SJCRH30 (cell line): ENCODE results near the gene MEGF11. TPM values are rescaled to one million over a fixed set of nuclear protein-coding genes. Genes with fewer than 3 reads are reported as not detected.

Source experiments
- DNase-seq, 2 experiments: peaks; one replicate each; pipeline ENCODE4 v3.0.0-alpha.2; 2015 to 2020
- H3K27ac ChIP-seq: fragments of 250-450 bp; sonication (Bioruptor Pico); 2 replicates; pipeline ENCODE4 v1.5.1; 2020; ENCODE audit warnings: mild to moderate bottlenecking, moderate library complexity
- H3K27me3 ChIP-seq: fragments of 250-450 bp; sonication (Bioruptor Pico); 2 replicates; pipeline ENCODE4 v1.5.1; 2020; ENCODE audit warnings: mild to moderate bottlenecking, moderate library complexity
- H3K36me3 ChIP-seq: fragments of 250-450 bp; sonication (Bioruptor Pico); 2 replicates; pipeline ENCODE4 v1.5.1; 2020; ENCODE audit warnings: mild to moderate bottlenecking, moderate library complexity
- H3K4me1 ChIP-seq: fragments of 250-450 bp; sonication (Bioruptor Pico); 2 replicates; pipeline ENCODE4 v1.5.1; 2020; ENCODE audit warnings: mild to moderate bottlenecking, moderate library complexity
- H3K4me3 ChIP-seq: fragments of 250-450 bp; sonication (Bioruptor Pico); 2 replicates; pipeline ENCODE4 v1.5.1; 2020; ENCODE audit warnings: mild to moderate bottlenecking, moderate library complexity
- H3K9me3 ChIP-seq: fragments of 250-450 bp; sonication (Bioruptor Pico); replicated peaks from 2 replicates; pipeline ENCODE4 v1.5.1; 2020; ENCODE audit warnings: mild to moderate bottlenecking, moderate library complexity
- total RNA-seq: library from RNA; depleted of rRNA; stranded (reverse); fragments of >200 nt; shearing (Covaris generic); gene quantifications from 2 replicates; pipeline ENCODE4 v1.2.3, GENCODE V29; 2014

The MEGF11 gene
- total RNA-seq, 1 experiment from 2014 or later = 8.7 TPM

GRCh38 chr15:66108483-66109265, 144.9 kb downstream of the MEGF11 start:
- no peaks in the 10 kb centered on the region for H3K27me3 ChIP-seq
- H3K36me3 ChIP-seq = no peaks in the 10 kb centered on the region
- H3K9me3 ChIP-seq = no peaks in the 10 kb centered on the region
- H3K27ac ChIP-seq = no peak overlapping the region
- no peaks in the 10 kb centered on the region for H3K4me1 ChIP-seq
- no peak overlapping the region for H3K4me3 ChIP-seq
- DNase-seq = no peak

GRCh38 chr15:66107070-66107469, 146.5 kb downstream of the MEGF11 start:
- Histone ChIP-seq H3K4me1 (no peaks in the 10 kb centered on the region), H3K27me3 (no peaks in the 10 kb centered on the region), H3K9me3 (no peaks in the 10 kb centered on the region), H3K36me3 (no peaks in the 10 kb centered on the region), H3K27ac (no peak overlapping the region), H3K4me3 (no peak overlapping the region)
- DNase-seq = no peak

- no peaks in the 10 kb centered on the region for H3K27me3 ChIP-seq
- no peaks in the 10 kb centered on the region for H3K36me3 ChIP-seq
- no peak overlapping the region for H3K27ac ChIP-seq
- no peaks in the 10 kb centered on the region for H3K9me3 ChIP-seq
- no peak for DNase-seq
- H3K4me1 ChIP-seq = peaks cover 6% of the 10 kb centered on the region; the same call in 1 of the 2 replicates
- H3K4me3 ChIP-seq = no peak overlapping the region
These were observed 148.0 kb downstream of the MEGF11 start for GRCh38 chr15:66105286-66106265.

GRCh38 chr15:66103293-66103590, 150.3 kb downstream of the MEGF11 start:
- H3K36me3 ChIP-seq = no peaks in the 10 kb centered on the region

GRCh38 chr15:66102563-66103292, 150.8 kb downstream of the MEGF11 start:
- H3K4me3 ChIP-seq = no peak overlapping the region
- no peaks in the 10 kb centered on the region for H3K27me3 ChIP-seq
- H3K4me1 ChIP-seq = peaks cover 6% of the 10 kb centered on the region; the same call in 1 of the 2 replicates
- no peaks in the 10 kb centered on the region for H3K9me3 ChIP-seq
- no peaks in the 10 kb centered on the region for H3K36me3 ChIP-seq
- no peak overlapping the region for H3K27ac ChIP-seq
- no peak for DNase-seq

More at GRCh38 chr15:66103293-66103590, 150.3 kb downstream of the MEGF11 start:
- Histone ChIP-seq H3K27ac (no peak overlapping the region), H3K4me3 (no peak overlapping the region), H3K4me1 (peaks cover 6% of the 10 kb centered on the region; the same call in 1 of the 2 replicates), H3K27me3 (no peaks in the 10 kb centered on the region), H3K9me3 (no peaks in the 10 kb centered on the region)
- DNase-seq = no peak

- Histone ChIP-seq H3K4me1 (peaks cover 6% of the 10 kb centered on the region), H3K27me3 (no peaks in the 10 kb centered on the region), H3K9me3 (no peaks in the 10 kb centered on the region), H3K4me3 (no peak overlapping the region), H3K36me3 (no peaks in the 10 kb centered on the region), H3K27ac (no peak overlapping the region)
- DNase-seq = peak; percentile 23 to 53
These were observed 151.7 kb downstream of the MEGF11 start for GRCh38 chr15:66101715-66102395.

GRCh38 chr15:66100761-66101160, 152.8 kb downstream of the MEGF11 start:
- H3K4me3 ChIP-seq = no peak overlapping the region
- no peaks in the 10 kb centered on the region for H3K27me3 ChIP-seq
- H3K4me1 ChIP-seq = peaks cover 17% of the 10 kb centered on the region
- no peak overlapping the region for H3K27ac ChIP-seq
- no peak for DNase-seq
- H3K9me3 ChIP-seq = no peaks in the 10 kb centered on the region
- H3K36me3 ChIP-seq = no peaks in the 10 kb centered on the region

GRCh38 chr15:66099950-66100671, 153.4 kb downstream of the MEGF11 start:
- no peak overlapping the region for H3K4me3 ChIP-seq
- no peaks in the 10 kb centered on the region for H3K9me3 ChIP-seq
- peaks cover 23% of the 10 kb centered on the region for H3K4me1 ChIP-seq
- no peaks in the 10 kb centered on the region for H3K36me3 ChIP-seq
- DNase-seq = no peak
- no peaks in the 10 kb centered on the region for H3K27me3 ChIP-seq
- no peak overlapping the region for H3K27ac ChIP-seq

- Histone ChIP-seq H3K4me3 (no peak overlapping the region), H3K27me3 (no peaks in the 10 kb centered on the region), H3K4me1 (peaks cover 23% of the 10 kb centered on the region), H3K27ac (no peak overlapping the region), H3K36me3 (no peaks in the 10 kb centered on the region), H3K9me3 (no peaks in the 10 kb centered on the region)
- DNase-seq = no peak
These were observed 155.6 kb downstream of the MEGF11 start for GRCh38 chr15:66098022-66098363.

GRCh38 chr15:66097151-66098021, 156.2 kb downstream of the MEGF11 start:
- H3K4me1 ChIP-seq = peaks cover 23% of the 10 kb centered on the region
- no peak overlapping the region for H3K27ac ChIP-seq
- H3K9me3 ChIP-seq = no peaks in the 10 kb centered on the region
- no peaks in the 10 kb centered on the region for H3K27me3 ChIP-seq
- H3K36me3 ChIP-seq = no peaks in the 10 kb centered on the region
- DNase-seq = peak in 1 of 2 experiments; percentile 6
- no peak overlapping the region for H3K4me3 ChIP-seq

- Histone ChIP-seq H3K4me1 (peaks cover 21% of the 10 kb centered on the region), H3K27me3 (no peaks in the 10 kb centered on the region), H3K36me3 (no peaks in the 10 kb centered on the region), H3K4me3 (no peak overlapping the region), H3K9me3 (no peaks in the 10 kb centered on the region), H3K27ac (no peak overlapping the region; the same call in 1 of the 2 replicates)
- peak in 1 of 2 experiments; percentile 9 for DNase-seq
These were observed 156.9 kb downstream of the MEGF11 start for GRCh38 chr15:66096688-66097058.

- Histone ChIP-seq H3K36me3 (no peaks in the 10 kb centered on the region), H3K9me3 (no peaks in the 10 kb centered on the region), H3K4me1 (peaks cover 17% of the 10 kb centered on the region), H3K4me3 (no peak overlapping the region), H3K27ac (peak overlapping the region; percentile 21; the same call in 1 of the 2 replicates), H3K27me3 (no peaks in the 10 kb centered on the region)
- peak; percentile 85 to 86 for DNase-seq
These were observed 157.5 kb downstream of the MEGF11 start for GRCh38 chr15:66095871-66096687.
